Hippocampal formation (tissue), 2 donors: ENCODE data around the gene CACNG7.
"Not testable (repeated sequence)": the region's sequence is repeated elsewhere in the genome, so short reads cannot be mapped to it uniquely, and the experiment has no call there.

ENCODE experiments used
- DNase-seq, 2 donors: peaks; one replicate each; lab custom pipeline; 2025; lab: John Stamatoyannopoulos, UW

Gene CACNG7

GRCh38 chr19:53905787-53906186 lies 3.3 kb upstream of the CACNG7 start:
- no peak for DNase-seq

GRCh38 chr19:53906211-53907192 lies 2.6 kb upstream of the CACNG7 start:
- DNase-seq, result peak in 1 of 2 donors; percentile 54

GRCh38 chr19:53907193-53907581 lies 1.9 kb upstream of the CACNG7 start:
- no peak for DNase-seq

- DNase-seq, result no peak
These were observed 1.4 kb upstream of the CACNG7 start for GRCh38 chr19:53907690-53908089.

GRCh38 chr19:53908106-53908934 lies 758 bp upstream of the CACNG7 start:
- peak; percentile 78 to 86 for DNase-seq

- DNase-seq, result no peak
These were observed 542 bp downstream of the CACNG7 start for GRCh38 chr19:53909471-53910169.

GRCh38 chr19:53910170-53910518 lies 1.1 kb downstream of the CACNG7 start:
- DNase-seq, result no peak

GRCh38 chr19:53912653-53913052 lies 3.6 kb downstream of the CACNG7 start:
- no peak for DNase-seq

GRCh38 chr19:53915000-53915399 lies 5.9 kb downstream of the CACNG7 start:
- DNase-seq, result no peak

- no peak for DNase-seq
These were observed 6.9 kb downstream of the CACNG7 start for GRCh38 chr19:53916004-53916403.

- no peak for DNase-seq
These were observed 8.3 kb downstream of the CACNG7 start for GRCh38 chr19:53917356-53917755.

GRCh38 chr19:53927739-53928138 lies 18.7 kb downstream of the CACNG7 start:
- DNase-seq, result no peak

- no peak for DNase-seq
These were observed 27.0 kb downstream of the CACNG7 start for GRCh38 chr19:53936029-53936428.

GRCh38 chr19:53942001-53942786 lies 33.1 kb downstream of the CACNG7 start:
- no peak for DNase-seq

GRCh38 chr19:53944416-53944815 lies 35.3 kb downstream of the CACNG7 start:
- DNase-seq, result no peak

GRCh38 chr19:53944933-53945332 lies 35.9 kb downstream of the CACNG7 start:
- DNase-seq, result no peak

GRCh38 chr19:53945441-53945840 lies 36.4 kb downstream of the CACNG7 start:
- DNase-seq, result no peak

- no peak for DNase-seq
These were observed 36.9 kb downstream of the CACNG7 start for GRCh38 chr19:53945998-53946397.

- DNase-seq, result no peak
These were observed 38.5 kb downstream of the CACNG7 start for GRCh38 chr19:53947624-53948023.

- DNase-seq, result not testable (repeated sequence)
These were observed 39.5 kb downstream of the CACNG7 start for GRCh38 chr19:53948611-53949010.

- DNase-seq, result no peak
These were observed 42.4 kb downstream of the CACNG7 start for GRCh38 chr19:53951436-53951835.
